SK-N-MC (cell line): ENCODE measurements around the gene BTBD19.
"Not testable (repeated sequence)": the region's sequence is repeated elsewhere in the genome, so short reads cannot be mapped to it uniquely, and the experiment has no call there.

ENCODE experiments used
- DNase-seq: peaks from one replicate; pipeline ENCODE4 v3.0.0-alpha.2; 2011; ENCODE audit warnings: low read depth, low spot score
- H3K27ac ChIP-seq: fragments of 200-600 bp; sonication (generic); 2 replicates; pipeline ENCODE4 v1.5.1; 2016; ENCODE audit warnings: mixed run types
- H3K36me3 ChIP-seq: fragments of 200-600 bp; sonication (generic); 2 replicates; pipeline ENCODE4 v1.6.1; 2017; ENCODE audit warnings: antibody characterized with exemption, low read length, mixed read lengths; ENCODE audit not compliant: insufficient read depth
- H3K4me3 ChIP-seq: fragments of 200-600 bp; sonication (generic); 2 replicates; pipeline ENCODE4 v1.5.1; 2016
- H3K9ac ChIP-seq: fragments of 200-600 bp; sonication (generic); 2 replicates; pipeline ENCODE4 v1.8.0; 2017; ENCODE audit warnings: mixed run types, mixed read lengths; ENCODE audit not compliant: insufficient read length
- H3K9me3 ChIP-seq: fragments of 200-600 bp; sonication (generic); 2 replicates; pipeline ENCODE4 v1.6.1; 2017; ENCODE audit warnings: low read depth, mild to moderate bottlenecking, antibody characterized with exemption, low read length, moderate library complexity, mixed read lengths
- EZH2 ChIP-seq: fragments of 200-600 bp; sonication (generic); IDR thresholded peaks from one replicate; pipeline ENCODE4 v1.6.1; 2017; ENCODE audit warnings: antibody characterized with exemption
- FOXP2 ChIP-seq: optimal IDR thresholded peaks from 2 replicates; pipeline ENCODE3; 2011; ENCODE audit warnings: mild to moderate bottlenecking, moderate library complexity; ENCODE audit not compliant: insufficient read depth; ENCODE audit errors: extremely low read length, control extremely low read depth
- POLR2AphosphoS5 ChIP-seq: IDR thresholded peaks from 2 replicates; pipeline ENCODE4 v1.6.1; 2012; ENCODE audit warnings: mild to moderate bottlenecking, low read depth, low read length, borderline replicate concordance

BTBD19 gene

DNA sequence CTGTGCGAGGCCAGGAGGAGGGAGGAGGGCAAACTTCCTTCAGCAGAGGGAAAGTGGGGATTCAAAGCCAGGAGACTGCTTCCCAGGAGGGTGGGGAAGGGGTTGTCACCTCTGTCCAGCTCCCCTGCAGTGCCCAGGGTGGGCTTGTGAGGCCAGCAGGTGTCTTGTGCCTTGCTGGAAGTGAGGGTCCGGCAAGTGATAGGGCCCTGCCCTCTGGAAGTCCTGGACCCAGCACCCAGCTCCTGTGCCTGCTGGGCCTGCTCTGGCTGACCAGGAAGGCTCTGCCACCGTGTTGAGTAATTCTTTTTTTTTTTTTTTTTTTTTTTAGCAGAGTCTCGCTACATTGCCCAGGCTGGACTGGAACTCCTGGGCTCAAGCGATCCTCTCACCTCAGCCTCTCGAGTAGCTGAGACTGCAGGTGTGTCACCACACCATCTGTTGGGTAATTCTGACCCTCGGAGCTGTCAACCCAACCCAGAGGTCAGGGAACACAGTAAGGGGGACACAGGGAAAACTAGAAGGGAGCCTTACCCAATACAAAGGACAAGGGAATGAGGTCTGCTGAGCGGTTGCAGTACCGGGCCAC is 21.4 kb upstream of the BTBD19 start:
- no peak overlapping the region for H3K4me3 ChIP-seq
- no peak overlapping the region for H3K9ac ChIP-seq
- no peak for DNase-seq
- TF ChIP-seq EZH2 (no peak), FOXP2 (no peak), POLR2AphosphoS5 (no peak)
- H3K36me3 ChIP-seq: peaks cover 2% of the 10 kb centered on the region; the same call in 1 of the 2 replicates
- no peaks in the 10 kb centered on the region for H3K9me3 ChIP-seq
- no peak overlapping the region for H3K27ac ChIP-seq

DNA sequence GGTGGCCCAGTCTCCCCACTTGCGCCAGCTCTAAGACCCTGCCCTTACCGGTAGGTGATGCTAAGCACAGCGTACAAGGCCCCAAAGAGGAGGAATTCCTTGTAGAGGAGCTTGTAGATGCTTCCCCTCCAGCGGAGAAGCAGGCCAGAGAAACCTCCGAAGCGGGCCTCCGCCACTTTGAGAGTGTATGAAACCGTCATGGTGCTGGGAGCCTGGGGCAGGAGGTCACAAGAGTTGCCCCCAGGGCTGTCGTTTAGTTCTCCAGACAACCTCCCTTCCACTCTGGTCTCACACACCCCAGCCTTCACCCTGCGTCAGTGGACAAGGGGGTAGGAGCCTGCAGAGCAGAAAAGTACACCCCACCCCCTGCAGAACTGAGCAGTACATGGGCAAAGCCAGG is 20.8 kb upstream of the BTBD19 start:
- Histone ChIP-seq H3K9ac (no peak overlapping the region), H3K27ac (no peak overlapping the region), H3K9me3 (no peaks in the 10 kb centered on the region), H3K4me3 (no peak overlapping the region), H3K36me3 (no peaks in the 10 kb centered on the region)
- no peak for DNase-seq
- TF ChIP-seq EZH2 (no peak), FOXP2 (no peak), POLR2AphosphoS5 (no peak)

DNA sequence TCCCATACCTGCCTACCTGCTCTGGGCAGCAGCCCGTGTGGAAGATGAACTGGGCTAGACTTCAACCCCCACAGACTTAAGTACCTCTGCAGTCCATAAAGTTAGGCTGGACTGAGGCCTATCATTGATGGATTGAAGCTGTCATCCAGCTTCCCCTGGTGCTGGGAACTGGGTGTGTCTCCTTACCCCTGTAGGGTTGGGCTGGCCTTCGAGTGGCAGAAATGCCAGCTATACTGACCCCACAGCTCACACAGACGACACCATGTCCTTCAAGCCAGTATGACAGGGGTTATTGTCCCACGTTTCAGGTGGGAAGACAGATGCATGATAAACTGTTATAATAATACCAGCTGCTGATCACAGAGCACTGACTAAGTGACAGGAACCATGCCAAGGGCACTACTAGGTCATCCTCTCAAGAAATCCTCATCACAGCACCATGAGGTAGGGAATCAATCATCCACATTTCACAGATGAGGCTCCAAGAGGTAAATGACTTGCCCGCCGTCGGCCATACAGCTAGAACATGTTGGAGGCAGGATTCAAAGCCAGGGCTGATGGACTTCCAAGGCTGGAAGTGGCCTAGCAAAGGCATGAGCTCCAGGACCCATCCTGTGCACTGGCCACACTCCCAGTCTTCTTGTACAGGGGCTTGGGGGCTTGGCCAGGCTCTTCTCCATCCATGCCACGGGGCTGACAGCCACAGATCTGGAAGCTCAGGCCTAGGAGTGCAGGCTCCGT is 20.0 kb upstream of the BTBD19 start, which contains the start of gene BEST4:
Gene BEST4 (minus strand): TSS at position 51 of the 741 bp plus-strand sequence. CDS start 465 bp downstream, outside the sequence.
- Histone ChIP-seq H3K36me3 (no peaks in the 10 kb centered on the region), H3K27ac (no peak within 1 kb of the TSS), H3K9ac (no peak within 1 kb of the TSS), H3K9me3 (no peaks in the 10 kb centered on the region), H3K4me3 (no peak within 1 kb of the TSS)
- TF ChIP-seq FOXP2 (no peak), POLR2AphosphoS5 (no peak), EZH2 (no peak)
- no peak for DNase-seq

DNA sequence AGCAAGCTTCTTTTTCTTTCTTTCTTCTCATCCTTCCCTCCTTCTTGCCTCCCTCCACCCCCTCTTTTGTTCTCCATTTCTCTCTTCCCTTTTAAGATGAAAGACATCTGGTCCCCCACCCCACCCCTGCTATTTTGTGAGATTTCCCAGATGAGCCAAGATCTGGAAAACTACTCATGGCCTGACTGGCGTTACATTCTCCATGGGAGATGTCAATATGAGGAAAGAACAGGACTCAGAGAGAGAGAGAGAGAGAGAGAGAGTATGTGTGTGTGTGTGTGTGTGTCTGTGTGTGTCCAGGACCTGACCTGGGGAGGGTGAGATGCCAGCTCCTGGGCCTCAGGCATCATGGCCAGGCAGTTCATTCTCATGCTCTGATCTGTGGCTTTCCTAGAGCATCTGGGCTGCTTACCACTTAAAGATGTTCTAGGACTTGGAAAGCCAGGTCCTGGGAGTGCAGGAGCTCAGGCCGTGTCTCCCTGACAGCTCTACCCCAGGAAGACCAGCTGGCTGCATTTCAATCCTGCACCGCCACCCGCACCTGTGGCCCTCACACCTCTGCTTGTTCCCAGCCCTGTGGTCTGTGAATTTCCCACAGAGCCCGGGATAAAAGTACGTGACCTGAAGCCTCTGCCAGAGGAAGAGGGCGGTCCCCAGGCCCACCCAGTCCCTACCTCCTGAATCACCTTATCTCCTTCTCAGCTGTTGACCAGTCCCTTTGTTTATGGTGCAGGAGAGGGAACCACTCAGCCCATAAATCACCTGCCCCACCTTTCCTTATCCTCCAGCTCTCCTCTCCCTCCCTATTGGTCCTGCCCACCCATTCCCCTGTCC is 17.1 kb upstream of the BTBD19 start:
- H3K36me3 ChIP-seq: no peaks in the 10 kb centered on the region
- H3K9ac ChIP-seq: no peak overlapping the region
- H3K4me3 ChIP-seq: no peak overlapping the region
- TF ChIP-seq EZH2: no peak
- no peak for TF ChIP-seq POLR2AphosphoS5
- H3K27ac ChIP-seq: no peak overlapping the region
- no peak for DNase-seq
- H3K9me3 ChIP-seq: no peaks in the 10 kb centered on the region

DNA sequence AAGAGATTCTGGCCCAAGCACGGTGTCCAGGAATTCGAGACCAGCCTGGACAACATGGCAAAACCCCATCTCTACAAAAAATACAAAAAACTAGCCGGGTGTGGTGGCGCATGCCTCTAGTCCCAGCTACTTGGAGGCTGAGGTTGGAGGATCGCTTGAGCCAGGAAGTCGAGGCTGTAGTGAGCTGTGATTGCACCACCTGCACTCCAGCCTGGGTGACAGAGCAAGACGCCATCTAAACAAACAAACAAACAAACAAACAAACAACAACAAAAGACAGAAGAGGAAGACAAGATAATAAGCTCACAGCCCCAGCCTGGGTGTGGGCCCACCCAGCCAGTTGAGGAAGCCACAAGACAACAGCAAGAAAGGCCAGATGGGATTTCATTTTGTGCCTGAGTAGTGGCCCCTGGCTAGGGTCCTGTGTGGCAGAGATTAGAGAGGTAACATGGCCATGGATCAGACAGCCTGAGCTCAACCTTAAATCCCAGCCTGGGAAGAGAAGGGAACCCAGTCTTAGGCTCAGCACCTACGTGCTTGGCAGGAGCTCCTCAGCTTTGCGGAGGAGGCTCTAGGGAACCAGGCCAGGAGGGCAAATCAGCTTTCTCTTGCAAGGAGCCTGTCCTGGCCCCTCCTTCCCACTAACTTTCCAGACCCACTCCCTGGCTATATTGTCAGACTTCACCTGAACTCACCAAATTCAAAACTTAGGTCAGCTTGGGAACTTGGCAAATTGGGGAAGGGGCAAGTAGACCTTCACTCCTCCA is 15.4 kb upstream of the BTBD19 start:
- DNase-seq: no peak
- Histone ChIP-seq H3K9me3 (no peaks in the 10 kb centered on the region), H3K27ac (no peak overlapping the region), H3K36me3 (no peaks in the 10 kb centered on the region), H3K4me3 (no peak overlapping the region), H3K9ac (no peak overlapping the region)
- TF ChIP-seq FOXP2 (no peak), POLR2AphosphoS5 (no peak), EZH2 (no peak)

DNA sequence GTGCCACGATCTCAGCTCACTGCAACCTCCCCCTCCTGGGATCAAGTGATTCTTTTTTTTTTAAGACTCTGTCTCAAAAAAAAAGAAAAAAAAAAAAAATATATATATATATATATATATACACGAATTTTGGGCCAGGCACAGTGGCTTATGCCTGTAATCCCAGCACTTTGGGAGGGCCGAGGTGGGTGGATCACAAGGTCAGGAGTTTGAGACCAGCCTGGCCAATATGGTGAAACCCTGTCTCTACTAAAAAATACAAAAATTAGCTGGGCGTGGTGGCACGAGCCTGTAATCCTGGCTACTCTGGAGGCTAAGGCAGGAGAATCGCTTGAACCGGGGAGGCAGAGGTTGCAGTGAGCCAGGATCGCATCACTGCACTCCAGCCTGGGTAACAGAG is 10.4 kb upstream of the BTBD19 start:
- DNase-seq, H3K9ac ChIP-seq, H3K4me3 ChIP-seq, H3K9me3 ChIP-seq, H3K27ac ChIP-seq, H3K36me3 ChIP-seq: not testable (repeated sequence)

DNA sequence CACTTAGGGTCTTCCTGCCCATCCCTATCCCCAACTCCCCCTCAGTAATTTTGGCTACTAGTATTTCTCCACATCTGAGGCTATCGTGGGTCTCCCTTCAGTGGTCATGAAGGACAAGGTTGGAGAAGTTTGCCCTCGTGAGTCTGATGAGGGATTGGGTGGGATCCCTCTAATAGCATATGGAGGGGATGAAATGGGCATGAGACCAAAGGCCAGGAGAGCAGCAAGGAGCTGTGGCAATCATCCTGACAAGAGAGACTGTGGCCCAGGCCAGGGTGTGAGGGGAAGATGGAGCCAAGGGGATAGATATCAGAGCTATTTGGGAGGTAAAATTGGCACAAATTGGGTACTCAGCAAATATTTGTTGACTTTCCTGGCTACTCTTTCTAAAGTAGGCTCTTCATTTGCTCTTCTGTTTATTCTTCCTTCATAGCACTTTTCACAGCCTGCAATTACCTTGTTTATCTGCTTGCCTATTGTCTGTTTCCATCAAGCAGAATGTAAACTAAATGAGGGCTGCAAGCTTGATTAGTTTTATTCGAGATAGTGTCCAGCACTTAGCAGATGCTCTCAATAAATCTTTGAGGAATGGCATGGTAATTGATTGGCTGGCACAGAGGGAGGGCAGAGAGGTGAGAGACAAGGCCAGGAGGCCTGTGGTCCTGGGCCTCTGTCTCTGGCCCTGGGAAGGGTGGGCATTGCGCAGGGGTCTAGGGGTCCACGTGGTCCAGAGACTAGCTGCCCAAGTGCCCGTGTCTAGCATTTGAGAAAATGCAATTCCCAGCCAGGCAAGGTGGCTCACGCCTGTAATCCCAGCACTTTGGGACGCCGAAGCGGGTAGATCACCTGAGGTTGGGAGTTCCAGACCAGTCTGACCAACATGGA is 9.6 kb upstream of the BTBD19 start:
- Histone ChIP-seq H3K9me3 (no peaks in the 10 kb centered on the region), H3K9ac (no peak overlapping the region), H3K27ac (no peak overlapping the region), H3K36me3 (no peaks in the 10 kb centered on the region), H3K4me3 (no peak overlapping the region)
- TF ChIP-seq EZH2: no peak
- no peak for DNase-seq
